NAMALWA (cell line): Measurements from ENCODE around the gene CYRIA.

Experiments
- DNase-seq: peaks from one replicate; pipeline ENCODE4 v3.0.0-alpha.2; 2015; ENCODE audit warnings: low spot score

The CYRIA gene

DNA sequence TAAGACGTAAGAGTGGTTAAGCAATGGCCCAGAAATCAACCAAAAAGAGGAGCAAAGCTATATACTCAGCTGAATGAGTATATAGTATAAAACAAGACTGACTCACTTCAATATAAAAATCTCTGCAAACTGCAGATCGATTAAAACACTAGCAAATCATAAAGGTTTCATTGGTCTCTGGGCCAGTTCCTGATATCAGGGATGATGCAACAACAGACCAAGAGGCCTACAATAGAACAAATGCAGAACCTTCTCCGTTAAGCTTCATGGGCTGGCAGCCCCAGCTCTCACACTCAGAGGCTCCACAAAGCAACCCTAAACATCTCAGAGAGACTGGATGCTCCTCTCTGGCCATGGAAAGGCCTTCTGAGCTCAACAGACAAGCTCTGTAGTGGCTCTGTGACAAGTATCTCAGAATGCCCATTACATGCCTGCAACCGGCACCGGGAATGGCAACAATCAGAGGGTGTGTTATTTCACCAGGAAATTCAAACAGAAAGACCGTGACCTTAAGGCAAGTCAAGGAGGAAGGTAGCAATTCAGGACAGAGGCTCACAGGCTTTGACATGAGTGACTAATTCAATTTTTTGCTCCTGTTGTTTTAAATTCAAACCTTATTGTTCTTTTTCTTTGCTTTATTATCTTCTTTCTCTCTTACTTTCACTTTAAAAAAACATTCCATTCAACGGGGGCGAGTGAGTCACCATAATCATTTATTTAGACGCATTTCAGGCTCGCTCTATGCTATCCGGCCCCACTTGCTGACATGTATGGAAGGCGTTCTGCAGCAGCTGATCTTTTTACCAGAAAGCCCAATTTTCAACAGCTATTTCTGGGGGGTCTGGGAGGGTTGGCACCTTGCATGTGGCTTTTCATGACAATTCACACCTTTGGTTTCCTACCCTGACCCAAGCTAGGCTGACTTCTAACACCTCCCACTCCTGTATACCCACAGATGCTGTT is 15.1 kb downstream of the CYRIA start:
- DNase-seq, result no peak

- no peak for DNase-seq
Observed at GRCh38 chr2:16649353-16650286, 16.0 kb downstream of the CYRIA start.

DNA sequence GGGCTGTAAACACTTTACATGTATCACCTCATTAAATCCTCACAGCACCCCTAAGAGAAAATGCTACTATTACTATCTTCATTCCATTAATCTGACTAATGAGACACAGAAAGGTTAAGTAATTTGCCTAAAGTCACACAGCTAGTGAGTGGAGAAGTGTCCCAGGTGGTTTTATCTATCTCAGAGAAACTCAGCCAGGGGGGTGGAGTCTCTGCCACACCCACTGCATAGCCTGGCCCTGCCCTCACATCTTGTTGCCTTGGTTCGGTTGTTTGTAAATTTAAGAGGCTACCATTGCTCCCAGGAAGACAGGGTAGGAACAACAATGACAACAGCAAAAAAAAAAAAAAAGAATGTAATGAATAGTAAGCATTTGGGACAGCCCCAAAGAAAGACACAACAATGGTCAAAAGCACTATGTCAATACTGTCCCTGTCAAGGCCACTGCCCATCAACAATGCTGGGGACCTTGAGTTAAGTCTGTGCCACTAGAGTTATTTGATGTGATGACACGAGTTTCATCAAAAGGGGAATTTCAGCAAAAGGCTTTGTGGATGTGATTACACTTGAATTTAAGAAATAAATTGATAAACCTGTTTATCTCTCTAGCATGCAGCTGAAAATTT is 17.5 kb downstream of the CYRIA start:
- no peak for DNase-seq

DNA sequence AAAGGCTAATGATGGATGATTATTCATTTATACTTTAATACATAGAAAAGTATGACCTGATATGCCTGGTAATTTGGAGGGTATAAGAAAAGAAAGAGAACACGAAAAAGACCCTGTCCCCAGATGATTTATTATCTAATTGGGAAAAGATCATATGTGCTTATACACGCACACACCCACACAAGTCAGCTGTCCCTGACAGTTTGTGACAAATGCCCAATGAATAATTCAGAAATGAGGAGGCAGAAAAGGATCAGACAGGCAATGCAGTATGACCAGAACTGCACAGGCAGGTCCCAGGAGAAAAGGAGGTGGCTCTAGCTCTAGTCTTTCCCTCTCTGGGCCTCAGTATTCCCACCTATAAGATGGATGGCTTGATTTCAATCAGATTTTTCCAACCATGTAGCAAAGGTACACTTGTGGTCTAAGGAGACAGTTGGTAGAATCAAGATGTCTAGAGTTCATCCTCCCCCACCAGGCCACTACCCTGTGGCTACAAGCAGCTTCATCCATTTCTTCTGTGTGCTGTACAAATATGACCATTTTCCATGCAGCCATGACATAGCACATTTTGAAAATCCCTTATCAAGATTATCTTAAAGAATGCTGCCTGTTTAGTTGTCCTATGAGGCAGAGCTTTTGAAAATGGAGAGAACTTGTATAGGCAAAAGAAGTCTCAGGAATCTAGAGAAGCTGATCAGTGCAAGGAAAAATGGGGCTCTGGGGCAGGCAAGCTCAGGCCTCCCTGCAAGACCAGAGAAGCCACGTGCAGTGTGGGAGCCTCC is 19.7 kb downstream of the CYRIA start:
- DNase-seq, result no peak

- no peak for DNase-seq
Observed at GRCh38 chr2:16645088-16645487, 20.5 kb downstream of the CYRIA start.

GRCh38 chr2:16644221-16644925 is 21.3 kb downstream of the CYRIA start:
- DNase-seq, result no peak

DNA sequence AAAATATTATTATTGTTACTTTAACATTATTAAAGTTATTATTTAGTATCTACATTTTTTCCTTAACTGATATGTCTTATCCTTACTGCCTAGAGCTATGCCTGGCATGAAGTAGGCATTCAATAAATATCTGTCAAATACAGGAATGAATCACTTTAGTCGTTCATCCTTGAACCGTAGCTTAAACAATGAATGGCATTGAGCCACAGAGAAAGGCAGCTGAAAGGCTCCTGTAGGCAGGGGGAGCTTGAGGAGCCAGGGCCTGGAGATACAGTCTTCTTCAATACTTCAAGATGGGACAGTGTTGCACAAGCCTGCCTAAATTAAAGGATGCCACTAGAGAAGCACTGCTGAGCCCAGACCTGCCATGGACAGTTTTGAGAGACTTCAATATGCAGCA is 22.5 kb downstream of the CYRIA start:
- DNase-seq, result no peak

- no peak for DNase-seq
Observed at GRCh38 chr2:16642088-16642487, 23.5 kb downstream of the CYRIA start.

GRCh38 chr2:16641509-16641908 is 24.1 kb downstream of the CYRIA start:
- DNase-seq, result no peak

DNA sequence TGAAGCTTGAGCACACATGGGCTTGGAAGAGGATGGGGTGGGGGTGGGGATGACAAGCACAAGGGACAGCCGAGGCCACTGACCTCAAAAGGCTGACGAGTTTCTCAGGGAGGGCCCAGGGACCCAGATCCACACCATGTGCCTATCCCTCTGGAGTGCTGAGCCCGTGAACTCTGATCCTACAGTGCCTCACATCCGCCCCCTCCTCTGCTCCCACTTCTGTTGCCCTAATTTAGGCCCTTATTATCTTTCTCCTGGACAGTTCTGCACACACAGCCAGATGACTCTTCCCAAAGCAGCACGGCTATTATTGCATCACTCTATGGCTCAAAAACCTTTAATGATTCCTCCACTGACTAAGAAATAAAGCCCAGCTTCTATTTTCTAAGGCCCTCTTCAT is 24.8 kb downstream of the CYRIA start:
- DNase-seq, result no peak

DNA sequence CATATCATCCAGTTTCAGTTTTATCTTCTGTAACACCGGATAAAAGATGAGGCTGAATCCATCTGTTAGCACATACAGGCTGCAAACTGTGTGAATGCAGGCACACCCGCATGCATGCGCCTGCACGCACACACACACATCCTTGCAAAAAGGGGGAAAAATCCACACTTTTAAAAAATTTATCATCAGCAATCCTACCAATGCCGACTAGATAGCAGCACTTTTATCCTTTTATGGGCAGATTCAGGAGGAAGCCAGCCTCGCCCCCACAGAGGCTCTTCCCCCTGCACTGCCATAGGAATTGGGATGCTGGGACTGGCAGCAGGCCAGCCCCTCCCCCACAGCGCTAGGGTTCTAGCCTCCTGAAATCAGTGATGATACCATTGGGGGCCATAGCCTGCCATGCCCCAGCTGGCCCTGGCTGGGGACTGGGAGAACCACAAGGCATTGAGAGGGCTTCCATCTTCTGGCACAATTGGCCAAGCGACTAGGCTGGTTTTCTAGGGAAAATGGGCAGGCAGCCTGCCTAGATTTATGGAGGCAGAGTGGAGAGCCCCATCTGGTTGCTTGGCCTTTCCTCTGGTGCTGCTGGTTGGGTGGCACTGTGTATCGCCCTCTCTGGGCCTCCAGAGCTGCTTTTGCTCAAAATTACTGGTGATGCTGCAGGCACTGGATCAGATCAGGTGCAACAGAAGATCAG is 25.5 kb downstream of the CYRIA start:
- DNase-seq, result no peak

DNA sequence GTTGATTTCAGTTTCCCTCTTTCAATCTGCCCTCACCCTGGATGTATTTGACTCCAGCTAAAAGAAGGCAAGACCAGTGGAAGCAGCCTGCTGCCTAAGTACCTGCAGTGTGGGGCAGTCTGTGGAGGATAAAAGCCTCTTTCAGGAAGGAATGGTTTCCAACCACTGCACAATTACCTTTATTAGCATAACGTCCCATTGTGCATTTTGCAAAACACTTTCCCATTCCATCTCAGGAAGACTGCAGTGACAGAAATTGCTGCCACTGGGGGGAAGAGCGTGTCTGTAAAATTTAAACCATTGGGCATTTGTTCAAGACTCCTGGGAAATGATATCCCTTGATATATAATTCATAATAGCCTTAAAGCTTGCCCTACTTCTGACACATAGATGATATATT is 26.2 kb downstream of the CYRIA start:
- no peak for DNase-seq

DNA sequence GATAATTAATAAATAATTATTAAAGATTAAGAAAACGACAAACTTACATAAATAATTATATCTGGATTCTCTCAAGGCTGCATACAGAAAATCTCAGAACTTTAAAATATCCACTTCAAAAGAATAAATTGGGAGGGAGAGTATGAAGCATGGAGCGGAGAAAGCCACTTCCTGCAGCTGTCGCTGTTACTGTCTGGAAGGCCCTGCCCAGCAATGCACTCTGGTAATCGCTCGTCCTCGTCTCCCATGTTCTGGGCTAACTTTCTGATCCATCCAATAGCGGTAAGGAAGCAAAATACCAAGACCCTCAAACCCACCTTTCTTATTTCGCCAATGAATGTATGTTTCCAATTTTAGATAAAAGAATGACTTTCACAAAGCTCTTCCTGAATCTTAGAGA is 26.7 kb downstream of the CYRIA start:
- no peak for DNase-seq

DNA sequence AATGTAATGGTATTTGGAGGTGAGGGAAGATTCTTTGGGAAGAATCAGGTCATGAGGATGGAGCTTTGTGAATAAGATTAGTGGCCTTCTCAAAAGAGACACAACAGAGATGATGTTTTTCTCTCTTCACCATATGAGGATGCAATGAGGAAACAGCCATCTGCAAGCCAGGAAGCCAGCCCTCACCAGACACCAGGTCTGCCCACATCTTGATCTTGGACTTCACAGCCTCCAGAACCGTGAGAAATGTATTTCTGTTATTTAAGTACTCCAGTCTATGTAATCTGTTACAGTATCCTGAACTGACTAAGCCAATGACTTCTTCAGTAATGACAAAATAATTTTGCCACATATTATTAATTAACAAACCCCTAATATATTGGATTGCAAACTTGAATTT is 28.3 kb downstream of the CYRIA start:
- DNase-seq, result no peak

DNA sequence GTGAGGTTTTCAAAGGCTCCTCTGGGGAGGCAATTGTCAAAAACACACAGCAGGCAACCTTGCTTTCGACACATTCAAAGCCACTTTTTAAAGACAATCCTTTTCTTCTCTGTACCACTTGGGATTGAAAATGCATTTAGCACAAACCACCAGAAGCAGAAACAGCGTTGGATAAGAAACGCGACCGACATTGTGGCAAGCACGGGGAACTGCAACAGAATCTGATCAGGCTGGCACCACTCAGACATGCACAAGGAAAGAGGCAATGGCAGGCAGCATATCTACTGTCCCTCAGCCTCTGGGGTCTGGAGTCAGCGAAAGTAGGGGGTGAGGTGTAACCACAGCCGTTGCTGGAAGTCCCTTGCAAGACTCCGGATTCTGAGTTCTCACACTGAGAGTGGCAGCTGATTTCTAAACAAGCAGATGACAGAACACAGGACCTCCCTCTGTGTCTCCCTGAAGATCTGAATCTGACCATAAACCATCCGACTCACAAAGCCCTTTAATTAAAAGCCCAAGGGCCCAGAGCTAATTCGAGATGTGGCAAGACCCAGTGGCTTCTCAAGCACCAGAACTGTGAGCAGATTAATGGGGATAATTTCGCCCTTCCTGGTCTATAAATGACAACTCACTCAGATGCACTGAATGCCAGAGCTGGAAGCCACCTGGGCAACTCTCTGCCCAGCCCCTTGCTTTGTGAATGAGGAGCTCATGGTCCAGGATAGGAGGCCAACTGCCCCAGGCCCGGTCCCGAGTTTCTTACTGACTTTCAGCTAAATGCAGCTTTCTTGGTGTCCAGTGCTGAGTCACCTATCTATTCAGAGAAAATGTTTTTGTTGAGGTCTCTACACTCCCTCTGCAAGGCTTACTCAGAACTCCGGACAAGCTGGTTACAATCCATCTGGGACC is 29.6 kb downstream of the CYRIA start:
- DNase-seq, result no peak

DNA sequence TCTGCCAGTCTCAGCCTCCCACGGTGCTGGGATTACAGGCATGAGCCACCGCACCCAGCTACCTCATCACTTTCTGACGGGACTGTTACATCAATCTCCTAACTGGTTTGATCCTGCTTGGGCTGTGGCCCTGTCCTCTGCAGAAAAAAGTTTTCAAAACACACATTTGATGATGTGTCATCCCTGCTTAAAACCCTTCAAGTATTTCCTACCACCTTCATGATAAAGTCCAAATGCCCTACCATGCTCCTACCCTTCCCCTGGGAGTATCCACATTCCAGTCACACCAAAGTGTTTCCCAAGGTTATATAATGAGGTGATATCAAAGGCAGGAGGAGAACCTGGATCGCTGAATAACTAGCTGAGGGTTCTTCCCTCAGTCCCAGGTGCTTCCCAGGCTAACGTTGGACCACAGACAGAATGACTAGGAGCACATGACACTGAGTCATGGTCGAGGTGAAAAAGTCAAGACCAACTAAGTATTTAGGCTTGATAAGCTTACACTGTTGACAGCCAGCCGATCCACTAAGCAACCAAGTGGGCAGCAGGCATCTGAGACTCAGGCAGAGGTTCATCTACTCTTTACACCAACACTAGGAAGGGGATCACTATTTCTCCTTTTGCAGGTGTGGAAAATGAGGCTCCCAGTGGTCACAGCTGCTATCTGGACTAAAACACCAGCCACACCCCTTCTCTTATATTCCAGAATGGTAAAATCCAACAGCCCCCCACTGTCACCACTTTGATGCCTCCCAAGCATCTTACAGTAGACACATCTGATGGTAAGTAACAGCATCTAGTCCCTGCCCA is 31.8 kb downstream of the CYRIA start:
- no peak for DNase-seq

DNA sequence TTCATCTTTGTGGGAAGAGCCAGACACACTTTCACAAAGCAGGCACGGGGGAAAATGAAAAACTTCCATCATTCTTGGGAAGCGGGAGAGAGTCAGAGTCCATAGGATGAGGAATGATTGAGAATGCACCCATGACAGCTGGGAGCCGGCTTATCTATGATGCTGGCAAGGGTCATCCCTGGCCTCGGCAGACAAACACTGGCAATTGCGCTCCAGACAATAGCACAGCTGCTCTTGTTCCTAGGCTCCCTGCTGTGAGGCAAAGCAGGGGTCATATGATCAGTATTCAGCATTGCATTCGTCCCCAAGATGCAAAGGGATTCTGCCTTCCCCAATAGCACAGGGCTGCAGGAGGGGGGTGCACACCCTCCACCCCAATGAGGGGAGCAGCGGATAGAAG is 33.0 kb downstream of the CYRIA start:
- DNase-seq, result no peak

DNA sequence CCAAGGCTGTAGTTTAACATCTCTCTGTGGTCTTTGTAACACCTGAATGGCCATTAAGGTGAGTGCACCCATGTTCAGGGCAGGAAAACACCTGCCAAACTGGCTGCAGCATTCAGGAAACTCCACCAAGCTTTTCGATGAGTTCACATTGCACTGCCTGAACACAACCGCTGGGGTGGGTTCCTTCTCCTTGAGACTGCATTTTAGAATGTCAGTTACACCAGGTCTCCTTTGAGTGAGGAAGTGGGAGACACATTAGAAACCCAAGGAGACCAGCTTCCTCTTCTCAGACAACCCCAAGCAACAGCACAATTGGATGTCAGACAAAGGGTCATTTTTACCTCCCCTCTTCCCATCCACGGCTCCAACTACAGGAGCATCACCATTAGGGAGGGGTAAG is 35.2 kb downstream of the CYRIA start:
- peak; percentile 42 for DNase-seq
